HG02588 (cell line): ENCODE results near the gene DXO.
"Not testable (repeated sequence)": the region's sequence is repeated elsewhere in the genome, so short reads cannot be mapped to it uniquely, and the experiment has no call there.

Experiments used
- ATAC-seq: cut with Tn5 transposase; IDR thresholded peaks from one replicate; pipeline ENCODE4 v1.9.1; 2021; ENCODE audit warnings: mild to moderate bottlenecking, moderate library complexity; ENCODE audit not compliant: unreplicated experiment

The DXO gene

DNA sequence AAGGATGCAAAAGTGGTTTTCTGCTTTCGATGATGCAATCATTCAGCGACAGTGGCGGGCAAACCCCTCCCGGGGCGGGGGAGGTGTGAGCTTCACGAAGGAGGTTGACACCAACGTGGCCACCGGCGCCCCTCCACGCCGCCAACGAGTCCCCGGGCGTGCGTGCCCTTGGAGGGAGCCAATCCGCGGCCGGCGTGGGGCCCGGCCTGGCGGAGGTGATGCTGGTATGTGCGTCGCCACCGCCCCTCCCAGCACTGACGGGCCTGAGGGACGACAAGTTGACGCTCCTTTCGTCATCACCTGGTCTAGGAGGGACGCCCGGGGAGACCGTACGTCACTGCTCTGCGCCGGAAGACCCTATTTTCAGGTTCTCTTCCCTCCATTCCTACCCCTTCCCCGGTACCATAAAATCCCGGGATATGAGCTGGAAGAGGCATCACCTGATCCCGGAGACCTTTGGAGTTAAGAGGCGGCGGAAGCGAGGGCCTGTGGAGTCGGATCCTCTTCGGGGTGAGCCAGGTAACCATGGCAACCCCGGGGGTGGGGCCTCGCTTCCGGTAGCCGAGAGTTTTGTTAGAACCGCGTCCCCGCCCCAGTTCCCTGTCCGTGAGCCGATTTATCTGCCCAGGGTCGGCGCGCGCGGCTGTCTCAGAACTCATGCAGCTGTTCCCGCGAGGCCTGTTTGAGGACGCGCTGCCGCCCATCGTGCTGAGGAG, at the start of gene DXO:
TSS of gene DXO (minus strand) at position 146 of the 716 bp plus-strand sequence. CDS start 463 bp downstream, outside the sequence.
- peak; percentile 83 for ATAC-seq

DNA sequence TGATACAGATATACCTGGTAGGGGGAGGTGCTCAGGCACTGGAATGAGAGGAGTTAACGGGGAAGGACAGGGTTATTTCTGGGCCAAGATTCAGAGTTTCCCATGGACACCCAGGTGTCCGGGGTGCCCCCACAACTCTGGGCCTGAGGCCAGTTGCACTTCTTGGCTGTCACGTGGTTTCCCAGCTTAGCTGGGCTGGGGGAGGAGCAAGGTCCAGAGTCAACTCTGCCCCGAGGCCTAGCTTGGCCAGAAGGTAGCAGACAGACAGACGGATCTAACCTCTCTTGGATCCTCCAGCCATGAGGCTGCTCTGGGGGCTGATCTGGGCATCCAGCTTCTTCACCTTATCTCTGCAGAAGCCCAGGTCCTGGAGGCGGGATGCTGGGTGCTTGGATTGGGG, 42.6 kb upstream of the DXO start, which contains the start of gene C4B:
TSS of gene C4B (plus strand) at position 249 of the 400 bp plus-strand sequence. CDS start at position 300, 51 bp downstream.
- not testable (repeated sequence) for ATAC-seq

DNA sequence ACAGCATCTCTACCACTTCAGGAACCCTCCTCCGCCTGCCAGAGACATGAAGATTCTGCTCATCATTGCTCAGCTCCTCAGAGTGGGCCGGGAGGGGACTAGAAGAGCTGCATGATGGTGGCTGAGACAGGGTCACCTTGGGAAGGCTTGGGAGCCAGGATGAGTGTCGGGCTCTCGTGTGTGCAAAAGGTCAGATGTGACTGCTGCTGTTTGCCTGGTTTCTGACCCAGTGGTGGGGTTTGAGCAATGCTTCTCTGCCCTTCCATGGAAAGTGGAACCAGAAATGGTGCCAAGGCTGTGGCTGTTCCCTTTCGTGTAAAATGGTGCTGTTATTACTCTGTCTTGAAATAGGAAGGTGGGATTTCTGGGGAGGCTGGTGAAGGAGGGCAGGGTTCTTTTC, 41.8 kb upstream of the DXO start:
- ATAC-seq: not testable (repeated sequence)

DNA sequence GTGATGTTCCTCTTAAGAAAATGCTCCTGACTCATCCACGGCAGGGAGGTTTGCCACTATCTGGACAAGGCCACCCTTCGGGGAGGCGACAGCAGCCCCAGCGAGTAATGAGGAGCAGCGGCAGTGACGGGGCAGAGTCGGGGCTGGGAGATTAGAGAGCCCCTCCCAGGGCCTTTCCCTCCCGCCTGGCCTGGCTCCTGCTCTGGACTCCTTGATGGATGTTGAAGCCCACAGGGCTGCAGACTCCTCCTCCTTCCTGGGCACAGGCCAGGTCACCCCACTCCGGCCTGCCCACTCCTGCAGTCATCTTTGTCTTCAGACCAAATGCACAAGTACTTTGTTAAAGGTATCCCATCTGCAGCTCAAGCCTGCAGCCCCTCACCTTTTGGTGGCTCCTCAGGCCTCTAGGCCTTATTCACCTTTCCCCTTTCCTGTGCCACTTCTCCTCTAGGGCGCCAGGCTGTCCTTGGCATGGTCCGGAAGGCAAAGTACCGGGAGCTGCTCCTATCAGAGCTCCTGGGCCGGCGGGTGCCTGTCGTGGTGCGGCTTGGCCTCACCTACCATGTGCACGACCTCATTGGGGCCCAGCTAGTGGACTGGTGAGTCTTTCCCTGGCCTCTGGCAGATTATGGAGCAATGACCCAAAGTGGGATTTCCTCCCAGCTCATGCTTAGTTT, 41.1 kb upstream of the DXO start:
- not testable (repeated sequence) for ATAC-seq

DNA sequence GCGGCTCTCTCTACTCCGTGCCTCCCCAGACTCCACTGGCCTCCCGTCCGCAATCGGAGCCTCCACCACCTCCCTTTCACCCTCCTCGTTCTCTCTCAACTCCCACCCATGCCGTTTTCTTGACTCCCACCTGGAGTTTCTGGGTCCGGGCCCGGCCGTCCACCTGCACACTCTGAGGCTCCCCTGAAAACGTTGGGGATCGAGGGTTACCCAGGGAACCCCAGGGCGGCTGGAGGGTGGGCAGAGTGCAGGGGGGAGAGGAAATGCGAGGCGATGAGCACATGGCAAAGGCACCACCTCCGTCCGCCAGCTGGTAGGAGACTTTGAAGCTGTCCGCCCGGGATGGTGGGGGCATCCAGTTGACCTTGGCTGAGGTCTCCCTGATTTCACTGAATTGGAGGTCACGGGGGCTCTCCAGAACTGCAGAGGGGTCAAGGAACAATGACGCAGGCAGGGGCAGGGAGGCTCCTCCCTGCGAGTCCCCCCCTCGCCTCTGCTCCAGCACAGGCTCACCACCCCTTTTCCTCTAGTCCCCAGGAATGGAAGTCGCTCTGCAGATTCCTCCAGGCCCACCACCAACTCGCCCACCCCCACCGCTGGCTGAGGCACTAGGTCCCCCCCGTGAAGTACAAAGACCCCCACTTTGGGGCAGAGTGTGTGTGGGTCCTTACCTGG, 39.1 kb upstream of the DXO start:
- not testable (repeated sequence) for ATAC-seq

DNA sequence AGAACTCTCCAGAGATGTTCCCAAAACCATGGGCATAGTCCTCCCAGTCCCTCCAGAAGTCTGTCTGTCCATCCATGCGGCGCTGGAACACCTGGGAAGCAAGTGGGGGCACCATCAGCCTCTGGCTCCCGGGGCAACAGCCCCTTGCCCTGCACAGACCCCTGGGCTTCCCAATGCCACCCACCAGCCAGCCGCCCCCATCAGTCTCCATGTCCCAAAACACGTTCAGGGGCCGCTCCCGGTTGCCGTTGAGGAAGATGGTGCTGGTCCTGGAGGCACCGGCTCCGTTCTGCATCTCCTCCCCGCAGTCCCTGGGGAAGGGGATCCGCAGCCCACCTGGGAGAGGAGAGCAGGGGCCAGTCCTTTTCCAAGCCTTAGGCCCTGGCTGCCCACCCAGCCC, 37.6 kb upstream of the DXO start:
- ATAC-seq: not testable (repeated sequence)

DNA sequence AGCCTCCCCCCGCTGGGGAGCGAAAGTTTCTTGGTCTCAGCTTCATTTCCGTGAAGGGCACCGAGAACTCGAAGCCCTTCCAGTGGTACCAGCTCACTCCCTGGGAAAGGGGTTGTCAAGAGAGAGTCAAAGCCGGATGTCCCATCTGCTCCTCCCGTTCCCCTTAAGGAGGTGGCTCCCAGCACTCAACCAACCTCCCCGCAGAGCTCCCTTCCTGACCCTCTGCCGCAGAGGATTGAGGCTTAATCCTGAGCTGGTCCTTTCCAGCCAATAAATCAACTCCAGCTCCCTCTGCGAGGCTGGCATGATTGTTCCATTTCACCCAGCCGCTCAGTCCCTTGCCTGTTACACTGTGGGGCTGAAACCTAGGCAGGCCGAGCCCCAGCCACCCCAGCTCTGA, 36.7 kb upstream of the DXO start:
- not testable (repeated sequence) for ATAC-seq

DNA sequence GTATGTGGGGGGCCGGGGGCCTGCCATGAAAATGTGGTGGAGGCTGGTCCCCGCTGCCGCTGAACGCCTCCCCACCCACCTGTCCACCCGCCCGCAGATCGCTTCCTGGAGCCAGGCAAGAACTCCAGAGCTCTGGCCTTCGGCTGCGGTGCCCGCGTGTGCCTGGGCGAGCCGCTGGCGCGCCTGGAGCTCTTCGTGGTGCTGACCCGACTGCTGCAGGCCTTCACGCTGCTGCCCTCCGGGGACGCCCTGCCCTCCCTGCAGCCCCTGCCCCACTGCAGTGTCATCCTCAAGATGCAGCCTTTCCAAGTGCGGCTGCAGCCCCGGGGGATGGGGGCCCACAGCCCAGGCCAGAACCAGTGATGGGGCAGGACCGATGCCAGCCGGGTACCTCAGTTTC, 36.1 kb upstream of the DXO start:
- ATAC-seq: not testable (repeated sequence)

DNA sequence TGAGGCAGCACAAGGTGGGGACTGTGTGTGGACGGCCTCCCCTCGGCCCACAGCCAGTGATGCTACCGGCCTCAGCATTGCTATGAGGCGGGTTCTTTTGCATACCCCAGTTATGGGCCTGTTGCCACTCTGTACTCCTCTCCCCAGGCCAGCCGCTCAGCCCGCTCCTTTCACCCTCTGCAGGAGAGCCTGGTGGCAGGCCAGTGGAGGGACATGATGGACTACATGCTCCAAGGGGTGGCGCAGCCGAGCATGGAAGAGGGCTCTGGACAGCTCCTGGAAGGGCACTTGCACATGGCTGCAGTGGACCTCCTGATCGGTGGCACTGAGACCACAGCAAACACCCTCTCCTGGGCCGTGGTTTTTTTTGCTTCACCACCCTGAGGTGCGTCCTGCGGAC, 35.1 kb upstream of the DXO start:
- not testable (repeated sequence) for ATAC-seq

DNA sequence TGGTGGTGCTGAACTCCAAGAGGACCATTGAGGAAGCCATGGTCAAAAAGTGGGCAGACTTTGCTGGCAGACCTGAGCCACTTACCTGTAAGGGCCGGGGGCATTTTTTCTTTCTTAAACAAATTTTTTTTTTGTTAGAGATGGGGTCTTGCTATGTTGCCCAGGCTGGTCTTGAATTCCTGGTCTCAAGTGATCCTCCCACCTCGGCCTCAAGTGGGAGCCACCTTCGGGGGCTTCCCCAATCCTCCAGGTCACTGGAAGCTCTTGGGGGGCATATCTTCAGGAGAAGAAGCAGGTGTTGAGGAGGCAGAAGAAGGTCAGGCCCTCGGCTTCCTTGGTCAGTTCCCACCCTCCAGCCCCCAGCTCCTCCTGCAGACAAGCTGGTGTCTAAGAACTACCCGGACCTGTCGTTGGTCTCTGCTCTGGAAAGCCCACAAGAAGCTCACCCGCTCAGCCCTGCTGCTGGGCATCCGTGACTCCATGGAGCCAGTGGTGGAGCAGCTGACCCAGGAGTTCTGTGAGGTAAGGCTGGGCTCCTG, 34.1 kb upstream of the DXO start:
- not testable (repeated sequence) for ATAC-seq

DNA sequence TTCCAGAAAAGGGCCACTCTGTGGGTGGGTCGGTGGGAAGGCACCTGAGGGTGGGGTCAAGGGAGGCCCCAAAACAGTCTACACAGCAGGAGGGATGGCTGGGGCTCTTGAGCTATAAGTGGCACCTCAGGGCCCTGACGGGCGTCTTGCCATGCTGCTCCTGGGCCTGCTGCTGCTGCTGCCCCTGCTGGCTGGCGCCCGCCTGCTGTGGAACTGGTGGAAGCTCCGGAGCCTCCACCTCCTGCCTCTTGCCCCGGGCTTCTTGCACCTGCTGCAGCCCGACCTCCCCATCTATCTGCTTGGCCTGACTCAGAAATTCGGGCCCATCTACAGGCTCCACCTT, 33.6 kb upstream of the DXO start:
- ATAC-seq: not testable (repeated sequence)

DNA sequence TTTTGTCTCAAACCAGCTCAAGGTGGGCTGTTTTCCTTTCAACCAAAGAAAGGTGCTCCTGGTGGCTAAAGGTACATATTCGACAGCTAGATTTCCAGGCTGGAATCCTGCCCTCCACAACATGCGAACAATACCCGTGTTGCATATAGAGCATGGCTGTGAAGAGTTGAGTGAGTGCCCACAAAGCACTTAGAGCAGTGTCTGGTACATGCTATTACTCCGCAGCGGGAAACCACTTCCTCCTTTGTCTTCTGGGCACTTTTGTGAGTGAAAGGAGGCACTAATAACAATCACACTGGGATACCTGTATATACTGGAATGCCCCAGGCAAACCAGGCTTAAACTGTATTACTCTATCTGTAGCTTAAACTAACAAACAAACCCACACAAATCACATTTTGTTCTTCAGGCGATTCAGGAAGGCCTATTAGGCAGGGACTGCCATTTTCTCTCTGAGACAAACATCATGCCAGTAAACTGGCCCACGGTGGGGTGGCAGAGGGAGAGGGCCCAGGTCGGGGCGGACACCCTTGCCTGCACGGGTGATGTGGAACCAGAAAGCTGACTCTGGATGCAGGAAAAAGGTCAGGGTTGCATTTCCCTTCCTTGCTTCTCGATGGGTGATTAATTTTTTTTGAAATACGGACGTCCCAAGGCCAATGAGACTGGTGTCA, 33.1 kb upstream of the DXO start:
- not testable (repeated sequence) for ATAC-seq

DNA sequence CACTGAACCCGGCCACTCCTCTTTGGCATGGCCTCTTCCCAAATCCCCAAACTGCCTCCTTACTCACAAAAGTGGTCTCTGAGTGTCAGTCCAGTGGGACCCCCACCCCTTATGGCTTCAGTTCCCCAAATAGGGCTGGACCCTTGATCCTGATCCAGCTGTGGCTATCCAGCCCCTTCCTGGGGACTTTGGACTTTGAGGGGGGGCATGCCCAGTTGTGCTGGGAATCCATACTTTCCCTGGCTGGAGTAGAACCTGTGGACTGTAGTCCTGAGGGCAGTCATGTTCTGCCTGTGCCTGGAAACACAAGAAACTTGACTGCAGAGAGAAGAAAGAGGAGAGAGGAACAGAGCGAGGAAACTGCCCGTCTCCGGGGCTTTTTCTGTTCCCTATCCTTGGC, 32.5 kb upstream of the DXO start:
- not testable (repeated sequence) for ATAC-seq

DNA sequence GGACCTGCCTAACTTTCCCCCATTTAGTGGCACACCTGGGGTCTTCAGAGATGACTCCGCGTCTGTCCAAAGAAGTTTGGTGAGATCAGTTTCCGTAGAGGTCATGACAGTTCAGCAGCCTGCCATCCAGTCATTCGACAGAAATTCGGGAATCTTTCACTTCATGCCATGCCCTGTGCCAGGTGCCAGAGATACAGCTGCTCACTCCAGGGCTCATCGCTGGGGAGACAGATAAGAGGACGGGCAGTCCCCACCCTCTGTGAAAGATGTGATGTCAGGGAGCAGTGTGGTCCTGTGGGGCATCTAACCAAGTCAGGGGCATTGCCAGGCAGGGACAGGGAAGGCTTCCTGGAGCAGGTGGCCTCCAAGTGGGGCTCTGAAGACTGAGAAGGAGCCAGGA, 31.4 kb upstream of the DXO start:
- not testable (repeated sequence) for ATAC-seq

DNA sequence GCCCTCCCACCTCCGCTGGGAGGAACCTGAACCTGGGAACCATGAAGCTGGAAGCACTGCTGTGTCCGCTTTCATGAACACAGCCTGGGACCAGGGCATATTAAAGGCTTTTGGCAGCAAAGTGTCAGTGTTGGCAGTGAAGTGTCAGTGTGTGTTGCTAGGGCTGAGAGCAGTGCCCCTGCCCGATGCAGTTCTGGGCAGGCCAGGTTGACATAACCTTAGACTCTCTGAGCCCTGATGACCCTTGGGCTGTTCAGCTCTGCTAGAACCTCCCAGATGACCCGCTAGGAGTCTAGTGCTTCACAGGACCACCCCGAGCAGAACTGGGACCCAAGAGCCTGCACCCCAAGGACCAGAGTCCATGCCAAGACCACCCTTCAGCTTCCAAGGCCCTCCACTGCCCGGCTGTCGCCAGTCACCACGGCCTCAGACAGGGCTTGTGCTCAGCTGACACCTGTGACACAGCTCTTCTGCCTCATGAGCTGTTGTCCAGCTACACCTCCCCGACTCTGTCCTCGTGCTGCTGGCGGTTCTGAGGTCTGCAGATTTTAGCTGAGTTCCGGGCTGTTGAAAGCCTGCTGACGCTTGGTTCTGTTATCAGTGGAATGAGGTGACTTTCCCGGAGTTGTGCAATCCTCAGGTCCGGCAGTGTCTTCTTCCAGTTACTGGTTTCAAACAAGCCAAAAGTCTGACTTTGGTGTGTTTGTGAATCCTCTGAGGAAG, 30.8 kb upstream of the DXO start:
- not testable (repeated sequence) for ATAC-seq

DNA sequence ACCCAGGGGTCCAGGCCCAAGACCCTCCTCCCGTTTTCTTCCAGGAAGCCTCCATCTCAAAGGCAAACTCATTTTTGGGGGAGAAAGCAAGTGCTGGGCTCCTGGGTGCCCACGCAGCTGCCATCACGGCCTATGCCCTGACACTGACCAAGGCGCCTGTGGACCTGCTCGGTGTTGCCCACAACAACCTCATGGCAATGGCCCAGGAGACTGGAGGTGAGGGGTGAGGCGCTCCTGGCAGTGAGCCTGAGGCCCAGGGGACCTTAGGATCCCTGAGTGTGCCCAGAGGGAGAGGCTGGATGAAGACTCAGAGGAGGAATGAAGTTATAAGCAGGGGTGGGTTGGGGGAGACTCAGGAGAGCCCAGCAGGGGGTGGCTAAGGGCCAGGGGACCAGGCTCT, 24.4 kb upstream of the DXO start:
- not testable (repeated sequence) for ATAC-seq

DNA sequence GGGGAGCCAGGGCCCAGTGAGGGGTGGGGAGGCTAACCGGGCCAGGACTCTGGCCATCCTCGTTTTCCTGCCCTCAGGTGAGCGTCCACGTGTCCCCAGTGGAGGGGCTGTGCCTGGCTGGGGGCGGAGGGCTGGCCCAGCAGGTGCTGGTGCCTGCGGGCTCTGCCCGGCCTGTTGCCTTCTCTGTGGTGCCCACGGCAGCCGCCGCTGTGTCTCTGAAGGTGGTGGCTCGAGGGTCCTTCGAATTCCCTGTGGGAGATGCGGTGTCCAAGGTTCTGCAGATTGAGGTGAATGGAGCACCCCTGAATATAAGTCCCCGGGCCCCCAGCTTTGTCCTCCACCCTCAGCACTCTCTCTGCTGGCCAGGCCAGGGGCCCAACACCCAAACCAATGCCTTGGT, 22.5 kb upstream of the DXO start:
- not testable (repeated sequence) for ATAC-seq

DNA sequence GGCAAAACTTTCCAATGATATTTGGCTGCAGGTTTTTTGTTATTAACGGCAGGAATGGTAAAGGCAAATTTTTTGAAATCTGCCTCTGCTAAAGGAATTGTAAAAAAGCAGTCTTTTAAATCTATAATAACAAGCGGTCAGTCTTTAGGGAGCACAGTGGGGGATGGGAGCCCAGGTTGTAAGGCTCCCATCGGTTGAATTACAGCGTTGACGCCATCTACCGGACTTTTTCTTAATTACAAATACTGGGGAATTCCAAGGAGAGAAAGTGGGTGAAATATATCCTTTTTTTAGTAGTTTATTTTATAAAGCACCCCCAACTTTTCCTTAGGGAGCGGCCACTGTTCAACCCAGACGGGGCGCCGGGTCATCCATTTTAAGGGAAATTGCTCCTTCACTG, 17.4 kb upstream of the DXO start:
- ATAC-seq: not testable (repeated sequence)

DNA sequence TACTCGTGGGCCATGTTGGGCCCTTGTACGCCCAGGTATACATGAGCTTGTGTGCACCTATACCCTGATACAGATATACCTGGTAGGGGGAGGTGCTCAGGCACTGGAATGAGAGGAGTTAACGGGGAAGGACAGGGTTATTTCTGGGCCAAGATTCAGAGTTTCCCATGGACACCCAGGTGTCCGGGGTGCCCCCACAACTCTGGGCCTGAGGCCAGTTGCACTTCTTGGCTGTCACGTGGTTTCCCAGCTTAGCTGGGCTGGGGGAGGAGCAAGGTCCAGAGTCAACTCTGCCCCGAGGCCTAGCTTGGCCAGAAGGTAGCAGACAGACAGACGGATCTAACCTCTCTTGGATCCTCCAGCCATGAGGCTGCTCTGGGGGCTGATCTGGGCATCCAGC, 9.8 kb upstream of the DXO start, which contains the start of gene C4A:
TSS of gene C4A (plus strand) at position 314 of the 400 bp plus-strand sequence. CDS start at position 365, 51 bp downstream.
- ATAC-seq: not testable (repeated sequence)

DNA sequence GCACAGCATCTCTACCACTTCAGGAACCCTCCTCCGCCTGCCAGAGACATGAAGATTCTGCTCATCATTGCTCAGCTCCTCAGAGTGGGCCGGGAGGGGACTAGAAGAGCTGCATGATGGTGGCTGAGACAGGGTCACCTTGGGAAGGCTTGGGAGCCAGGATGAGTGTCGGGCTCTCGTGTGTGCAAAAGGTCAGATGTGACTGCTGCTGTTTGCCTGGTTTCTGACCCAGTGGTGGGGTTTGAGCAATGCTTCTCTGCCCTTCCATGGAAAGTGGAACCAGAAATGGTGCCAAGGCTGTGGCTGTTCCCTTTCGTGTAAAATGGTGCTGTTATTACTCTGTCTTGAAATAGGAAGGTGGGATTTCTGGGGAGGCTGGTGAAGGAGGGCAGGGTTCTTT, 9.1 kb upstream of the DXO start:
- not testable (repeated sequence) for ATAC-seq
